OCI-LY1 (cell line): ENCODE measurements around the gene BTK.
A peak's percentile ranks its signal among the peaks of the same experiment; 100 is the strongest.

ENCODE experiments used
- H2AFZ ChIP-seq: fragments of 200-600 bp; sonication (generic), shearing (Covaris generic); 2 replicates; pipeline ENCODE4 v1.6.0; 2014; ENCODE audit warnings: antibody characterized with exemption, mild to moderate bottlenecking, low read length
- H3F3A ChIP-seq: fragments of 200-600 bp; sonication (generic), shearing (Covaris generic); 2 replicates; pipeline ENCODE4 v1.6.0; 2014; ENCODE audit warnings: mild to moderate bottlenecking, antibody characterized with exemption, low read length, moderate library complexity; ENCODE audit not compliant: insufficient read depth
- H3K27ac ChIP-seq: fragments of 200-600 bp; sonication (generic); 2 replicates; pipeline ENCODE4 v1.5.1; 2014; ENCODE audit warnings: low read length, mixed run types, mild to moderate bottlenecking, low read depth; ENCODE audit not compliant: poor library complexity, severe bottlenecking
- H3K27me3 ChIP-seq: fragments of 200-600 bp; sonication (generic); 2 replicates; pipeline ENCODE4 v1.6.0; 2014; ENCODE audit warnings: antibody characterized with exemption, mild to moderate bottlenecking, low read length, moderate library complexity; ENCODE audit not compliant: insufficient read depth
- H3K36me3 ChIP-seq: fragments of 200-600 bp; sonication (generic); 2 replicates; pipeline ENCODE4 v1.6.1; 2014; ENCODE audit warnings: mild to moderate bottlenecking, antibody characterized with exemption, low read length, moderate library complexity, mixed read lengths; ENCODE audit not compliant: insufficient read depth
- H3K4me1 ChIP-seq: fragments of 200-600 bp; sonication (generic); 2 replicates; pipeline ENCODE4 v1.5.1; 2014; ENCODE audit warnings: mild to moderate bottlenecking, low read length, moderate library complexity; ENCODE audit not compliant: insufficient read depth, severe bottlenecking
- H3K4me2 ChIP-seq: fragments of 200-600 bp; sonication (generic), shearing (Covaris generic); 2 replicates; pipeline ENCODE4 v1.6.1; 2014; ENCODE audit warnings: low read length
- H3K4me3 ChIP-seq: fragments of 200-600 bp; sonication (generic); 2 replicates; pipeline ENCODE4 v1.5.1; 2014; ENCODE audit warnings: low read length, low read depth, mild to moderate bottlenecking, mixed read lengths; ENCODE audit not compliant: poor library complexity, severe bottlenecking
- H3K79me2 ChIP-seq: fragments of 200-600 bp; shearing (Covaris generic); 2 replicates; pipeline ENCODE4 v1.6.1; 2016; ENCODE audit warnings: mixed run types, low read length, mixed read lengths; ENCODE audit not compliant: insufficient read depth
- H3K9ac ChIP-seq: fragments of 200-600 bp; sonication (generic), shearing (Covaris generic); 2 replicates; pipeline ENCODE4 v1.6.1; 2014; ENCODE audit warnings: mild to moderate bottlenecking, low read length, mixed read lengths
- H3K9me2 ChIP-seq: fragments of 200-600 bp; sonication (generic), shearing (Covaris generic); 2 replicates; pipeline ENCODE4 v1.6.1; 2014; ENCODE audit warnings: low read depth, mild to moderate bottlenecking, low read length, mixed read lengths
- H3K9me3 ChIP-seq: fragments of 200-600 bp; shearing (Covaris generic); 2 replicates; pipeline ENCODE4 v1.6.1; 2014; ENCODE audit warnings: low read length, mixed read lengths
- H4K20me1 ChIP-seq: fragments of 200-600 bp; sonication (generic), shearing (Covaris generic); 2 replicates; pipeline ENCODE4 v1.6.0; 2016; ENCODE audit warnings: mild to moderate bottlenecking, low read length; ENCODE audit not compliant: insufficient read depth
- EZH2 ChIP-seq: fragments of 200-600 bp; sonication (generic), shearing (Covaris generic); IDR thresholded peaks from 2 replicates; pipeline ENCODE4 v1.8.0; 2017; ENCODE audit warnings: borderline replicate concordance, mixed run types, mild to moderate bottlenecking, antibody characterized with exemption, low read length, moderate library complexity, mixed read lengths
- TF ChIP-seq, protein P1 (sequence below): fragments of 200-600 bp; sonication (generic), shearing (Covaris generic); IDR thresholded peaks from 2 replicates; pipeline ENCODE4 v1.5.1; 2017; ENCODE audit warnings: mild to moderate bottlenecking, antibody characterized with exemption, low read length, moderate library complexity, mixed read lengths

BTK gene

DNA sequence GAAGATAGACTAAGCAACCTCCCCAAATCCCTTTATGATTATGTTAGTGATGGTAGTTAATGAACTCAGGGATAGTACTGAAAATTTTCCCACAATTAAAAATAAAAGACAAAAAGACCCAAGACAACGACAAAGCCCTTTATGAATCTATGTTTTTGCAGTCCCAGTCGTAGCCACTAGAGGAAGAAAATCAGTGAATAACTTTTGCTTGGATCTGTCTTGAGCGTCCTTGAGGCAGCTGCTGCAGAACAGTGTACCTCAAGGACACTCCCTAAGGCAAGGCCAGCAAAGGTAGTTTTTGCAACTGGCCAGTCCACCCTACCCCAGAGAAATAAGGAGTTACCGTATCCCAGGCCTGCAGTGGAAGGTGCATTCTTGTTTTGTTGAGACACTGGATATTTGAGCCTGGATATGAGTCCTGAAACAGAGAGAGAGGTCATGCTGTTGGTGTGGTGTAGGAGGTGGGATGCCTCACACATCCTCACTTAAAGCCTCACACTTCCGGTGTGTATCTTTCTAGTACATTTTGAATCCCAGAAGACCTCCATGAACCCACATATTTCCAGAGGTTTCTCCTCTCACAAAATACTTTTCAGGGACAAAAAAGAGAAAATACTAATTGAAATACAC, 28.7 kb downstream of the BTK start:
- TF ChIP-seq, protein P1, sequence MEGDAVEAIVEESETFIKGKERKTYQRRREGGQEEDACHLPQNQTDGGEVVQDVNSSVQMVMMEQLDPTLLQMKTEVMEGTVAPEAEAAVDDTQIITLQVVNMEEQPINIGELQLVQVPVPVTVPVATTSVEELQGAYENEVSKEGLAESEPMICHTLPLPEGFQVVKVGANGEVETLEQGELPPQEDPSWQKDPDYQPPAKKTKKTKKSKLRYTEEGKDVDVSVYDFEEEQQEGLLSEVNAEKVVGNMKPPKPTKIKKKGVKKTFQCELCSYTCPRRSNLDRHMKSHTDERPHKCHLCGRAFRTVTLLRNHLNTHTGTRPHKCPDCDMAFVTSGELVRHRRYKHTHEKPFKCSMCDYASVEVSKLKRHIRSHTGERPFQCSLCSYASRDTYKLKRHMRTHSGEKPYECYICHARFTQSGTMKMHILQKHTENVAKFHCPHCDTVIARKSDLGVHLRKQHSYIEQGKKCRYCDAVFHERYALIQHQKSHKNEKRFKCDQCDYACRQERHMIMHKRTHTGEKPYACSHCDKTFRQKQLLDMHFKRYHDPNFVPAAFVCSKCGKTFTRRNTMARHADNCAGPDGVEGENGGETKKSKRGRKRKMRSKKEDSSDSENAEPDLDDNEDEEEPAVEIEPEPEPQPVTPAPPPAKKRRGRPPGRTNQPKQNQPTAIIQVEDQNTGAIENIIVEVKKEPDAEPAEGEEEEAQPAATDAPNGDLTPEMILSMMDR: peak; percentile 32; the same call in 1 of the 2 replicates
- TF ChIP-seq EZH2: no peak
- no peaks in the 10 kb centered on the region for H4K20me1 ChIP-seq
- H3K9me3 ChIP-seq: no peaks in the 10 kb centered on the region
- H3F3A ChIP-seq: no peaks in the 10 kb centered on the region
- H3K36me3 ChIP-seq: peaks cover 74% of the 10 kb centered on the region
- H2AFZ ChIP-seq: no peak overlapping the region
- no peaks in the 10 kb centered on the region for H3K4me1 ChIP-seq
- no peaks in the 10 kb centered on the region for H3K9me2 ChIP-seq
- H3K79me2 ChIP-seq: no peaks in the 10 kb centered on the region
- no peak overlapping the region for H3K27ac ChIP-seq
- H3K9ac ChIP-seq: no peak overlapping the region
- no peak overlapping the region for H3K4me2 ChIP-seq
- H3K27me3 ChIP-seq: no peaks in the 10 kb centered on the region
- H3K4me3 ChIP-seq: no peak overlapping the region

DNA sequence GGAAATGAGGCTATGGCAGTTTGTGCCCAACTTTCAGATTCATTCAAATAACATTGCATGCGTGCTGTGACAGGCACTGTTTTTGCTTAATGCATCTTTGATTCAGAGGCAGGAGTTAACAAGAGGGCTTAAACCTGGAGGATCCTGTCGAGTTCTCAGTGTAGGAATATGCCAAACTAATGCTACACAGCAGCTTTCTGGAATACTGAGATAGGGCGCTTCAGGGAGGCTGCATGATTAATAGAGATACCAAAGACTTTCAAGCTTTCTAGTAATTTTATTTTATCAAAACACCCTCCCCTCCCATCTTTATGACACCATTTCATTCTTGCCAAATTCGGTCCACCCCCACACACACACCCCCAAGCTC, 36.8 kb downstream of the BTK start:
- TF ChIP-seq, protein P1: no peak
- no peak for TF ChIP-seq EZH2
- H3K4me3 ChIP-seq: peak overlapping the region; percentile 95

DNA sequence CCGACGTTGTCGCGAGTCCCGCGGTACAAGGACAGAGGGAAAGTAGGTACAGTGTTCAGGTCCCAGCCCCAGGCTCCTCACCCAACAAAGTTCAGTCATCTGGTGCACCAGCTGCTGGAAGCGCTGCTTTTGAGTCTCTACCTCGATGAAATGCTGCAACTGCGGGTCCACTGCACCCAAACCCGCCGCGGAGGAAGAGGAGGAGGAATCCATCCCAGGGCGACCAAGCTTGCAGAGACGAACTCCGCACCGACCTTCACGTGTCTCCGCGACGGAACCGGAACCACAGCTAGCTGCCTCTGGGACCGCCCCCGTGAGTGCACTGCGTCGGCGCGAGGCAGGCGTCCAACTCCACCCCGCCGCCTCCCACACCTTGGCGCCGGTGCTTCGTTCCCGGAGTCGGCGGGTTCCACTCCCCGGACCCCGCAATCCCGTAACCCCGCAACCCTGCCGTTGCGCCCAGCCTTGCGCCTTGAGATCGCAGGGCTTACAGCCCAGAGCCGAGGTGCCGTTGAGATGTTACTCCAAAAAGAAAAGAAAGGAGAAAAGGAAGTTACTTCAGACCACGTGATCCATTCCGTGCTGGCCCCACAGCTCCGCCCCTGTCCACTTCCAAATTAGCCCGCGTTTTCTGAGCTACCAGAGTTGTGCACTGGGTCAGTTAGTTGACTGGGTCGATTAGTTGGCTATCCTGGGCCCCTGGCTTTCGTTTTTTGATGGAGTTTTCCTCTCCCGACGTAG, 37.4 kb downstream of the BTK start, which contains the start of gene TIMM8A:
Gene TIMM8A, minus strand, starts transcription at position 291 of the 741 bp plus-strand sequence. Its CDS starts 78 bp downstream, at position 213.
- H3K27ac ChIP-seq: peak within 1 kb of the TSS; percentile 49
- TF ChIP-seq, protein P1: no peak
- TF ChIP-seq EZH2: no peak
- peak within 1 kb of the TSS; percentile 95 for H3K4me3 ChIP-seq
- no peaks in the 10 kb centered on the region for H3F3A ChIP-seq
- H3K27me3 ChIP-seq: no peaks in the 10 kb centered on the region
- H3K9ac ChIP-seq: peak within 1 kb of the TSS; percentile 93
- H3K9me2 ChIP-seq: no peaks in the 10 kb centered on the region
- no peaks in the 10 kb centered on the region for H4K20me1 ChIP-seq
- H3K79me2 ChIP-seq: peaks cover 21% of the 10 kb centered on the region
- peak within 1 kb of the TSS; percentile 96 for H3K4me2 ChIP-seq
- no peaks in the 10 kb centered on the region for H3K9me3 ChIP-seq
- H2AFZ ChIP-seq: no peak within 1 kb of the TSS
- peaks cover 31% of the 10 kb centered on the region for H3K36me3 ChIP-seq
- H3K4me1 ChIP-seq: peaks cover 20% of the 10 kb centered on the region

More for the DNA sequence above, 36.8 kb downstream of the BTK start:
- no peaks in the 10 kb centered on the region for H3K27me3 ChIP-seq
- H3K9me3 ChIP-seq: no peaks in the 10 kb centered on the region
- peak overlapping the region; percentile 49 for H3K27ac ChIP-seq
- no peak overlapping the region for H2AFZ ChIP-seq
- no peaks in the 10 kb centered on the region for H4K20me1 ChIP-seq
- peaks cover 21% of the 10 kb centered on the region for H3K79me2 ChIP-seq
- H3K4me2 ChIP-seq: peak overlapping the region; percentile 96
- no peaks in the 10 kb centered on the region for H3F3A ChIP-seq
- H3K4me1 ChIP-seq: peaks cover 20% of the 10 kb centered on the region
- peaks cover 33% of the 10 kb centered on the region for H3K36me3 ChIP-seq
- H3K9ac ChIP-seq: peak overlapping the region; percentile 93
- H3K9me2 ChIP-seq: no peaks in the 10 kb centered on the region
